ENCODE measurements around the gene PUM1. TPM values are rescaled to one million over a fixed set of nuclear protein-coding genes. Genes with fewer than 3 reads are reported as not detected.
"Not testable (repeated sequence)": the region's sequence is repeated elsewhere in the genome, so short reads cannot be mapped to it uniquely, and the experiment has no call there.

Gene PUM1
- total and polyA plus RNA-seq, 5 experiments from 2014 or later = 94.0 to 189 (median 126) TPM

GRCh38 chr1:31088081-31088480 is 22.6 kb upstream of the PUM1 start:
- H3K4me3 Mint-ChIP-seq, H3K27ac Mint-ChIP-seq, ATAC-seq, POLR2A ChIA-PET, DNase-seq, H3K4me1 Mint-ChIP-seq, H3K27me3 Mint-ChIP-seq, H3K36me3 Mint-ChIP-seq, H3K9me3 Mint-ChIP-seq: not testable (repeated sequence)

GRCh38 chr1:31084782-31085569 is 19.5 kb upstream of the PUM1 start:
- H3K27ac Mint-ChIP-seq = no peak overlapping the region

GRCh38 chr1:31082385-31082784 is 16.9 kb upstream of the PUM1 start:
- no peaks in the 10 kb centered on the region for H3K9me3 Mint-ChIP-seq
- H3K27ac Mint-ChIP-seq = no peak overlapping the region
- no peaks in the 10 kb centered on the region for H3K4me1 Mint-ChIP-seq
- POLR2A ChIA-PET = no interaction called here
- no peak overlapping the region for H3K4me3 Mint-ChIP-seq
- ATAC-seq (no peak), DNase-seq (no peak)
- no peaks in the 10 kb centered on the region for H3K27me3 Mint-ChIP-seq
- peaks cover 0 to 3% (median 0%) of the 10 kb centered on the region in 3 donors for H3K36me3 Mint-ChIP-seq

More at GRCh38 chr1:31084782-31085569, 19.5 kb upstream of the PUM1 start:
- H3K4me1 Mint-ChIP-seq = no peaks in the 10 kb centered on the region
- no peaks in the 10 kb centered on the region for H3K36me3 Mint-ChIP-seq
- DNase-seq = no peak
- POLR2A ChIA-PET = interaction anchor here (0.5 kb wide), 1 partner anchor 21 kb away, joined by 8 read pairs; no protein-coding TSS in a partner anchor
- H3K4me3 Mint-ChIP-seq = no peak overlapping the region
- ATAC-seq = no peak
- no peaks in the 10 kb centered on the region for H3K9me3 Mint-ChIP-seq
- H3K27me3 Mint-ChIP-seq = no peaks in the 10 kb centered on the region

GRCh38 chr1:31073044-31073443 is 7.5 kb upstream of the PUM1 start:
- Mint-ChIP-seq H3K4me3 (no peak overlapping the region), H3K27me3 (no peaks in the 10 kb centered on the region), H3K27ac (no peak overlapping the region), H3K4me1 (peaks cover 0 to 5% (median 0%) of the 10 kb centered on the region in 4 donors), H3K9me3 (no peaks in the 10 kb centered on the region), H3K36me3 (no peaks in the 10 kb centered on the region)
- DNase-seq (no peak), ATAC-seq (no peak)
- POLR2A ChIA-PET = no interaction called here

- Mint-ChIP-seq H3K9me3 (no peaks in the 10 kb centered on the region), H3K27ac (no peak overlapping the region), H3K4me1 (peaks cover 0 to 5% (median 0%) of the 10 kb centered on the region in 4 donors), H3K36me3 (no peaks in the 10 kb centered on the region), H3K27me3 (no peaks in the 10 kb centered on the region), H3K4me3 (no peak overlapping the region)
- no peak for ATAC-seq
- POLR2A ChIA-PET = no interaction called here
- DNase-seq = no peak
Observed at GRCh38 chr1:31072304-31072746, 6.8 kb upstream of the PUM1 start.

- H3K4me3 Mint-ChIP-seq = no peak overlapping the region
- H3K4me1 Mint-ChIP-seq = peaks cover 0 to 12% (median 5%) of the 10 kb centered on the region in 4 donors
- DNase-seq (no peak), ATAC-seq (no peak)
- POLR2A ChIA-PET = no interaction called here
- H3K9me3 Mint-ChIP-seq = no peaks in the 10 kb centered on the region
- H3K27me3 Mint-ChIP-seq = no peaks in the 10 kb centered on the region
- H3K36me3 Mint-ChIP-seq = no peaks in the 10 kb centered on the region
- no peak overlapping the region for H3K27ac Mint-ChIP-seq
Observed at GRCh38 chr1:31069392-31069791, 3.9 kb upstream of the PUM1 start.

- ATAC-seq = peak; percentile 19 to 22
- no peaks in the 10 kb centered on the region for H3K27me3 Mint-ChIP-seq
- peak in 1 of 10 donors; percentile 18 for DNase-seq
- POLR2A ChIA-PET = interaction anchor here (1.4 kb wide), 1 partner anchor 13 kb away, joined by 5 read pairs; no protein-coding TSS in a partner anchor
- peaks cover 11 to 46% (median 41%) of the 10 kb centered on the region in 4 donors for H3K4me1 Mint-ChIP-seq
- H3K36me3 Mint-ChIP-seq = peaks cover 0 to 8% (median 0%) of the 10 kb centered on the region in 3 donors
- no peaks in the 10 kb centered on the region for H3K9me3 Mint-ChIP-seq
- peak overlapping the region; percentile 95 to 100 (median 99) for H3K27ac Mint-ChIP-seq
- peak overlapping the region; percentile 92 to 100 (median 99) for H3K4me3 Mint-ChIP-seq
Observed at GRCh38 chr1:31064718-31065309, 703 bp downstream of the PUM1 start.

GRCh38 chr1:31064111-31064717 is 1.3 kb downstream of the PUM1 start:
- POLR2A ChIA-PET = interaction anchor here (1.4 kb wide), 1 partner anchor 14 kb away, joined by 5 read pairs; no protein-coding TSS in a partner anchor
- H3K36me3 Mint-ChIP-seq = peaks cover 0 to 11% (median under 1%) of the 10 kb centered on the region in 3 donors
- H3K4me3 Mint-ChIP-seq = peak overlapping the region; percentile 92 to 100 (median 99)
- peak overlapping the region; percentile 95 to 100 (median 99) for H3K27ac Mint-ChIP-seq
- H3K4me1 Mint-ChIP-seq = peaks cover 12 to 52% (median 45%) of the 10 kb centered on the region in 4 donors
- no peaks in the 10 kb centered on the region for H3K9me3 Mint-ChIP-seq
- H3K27me3 Mint-ChIP-seq = no peaks in the 10 kb centered on the region
- no peak for ATAC-seq
- DNase-seq = no peak

GRCh38 chr1:31063631-31064030 is 1.9 kb downstream of the PUM1 start:
- Mint-ChIP-seq H3K4me1 (peaks cover 14 to 57% (median 51%) of the 10 kb centered on the region in 4 donors), H3K36me3 (peaks cover 0 to 17% (median 3%) of the 10 kb centered on the region in 3 donors), H3K27me3 (no peaks in the 10 kb centered on the region), H3K9me3 (no peaks in the 10 kb centered on the region), H3K27ac (peak overlapping the region; percentile 4 to 100 (median 98)), H3K4me3 (peak overlapping the region; percentile 92 to 100 (median 99))
- ATAC-seq (no peak), DNase-seq (peak in 3 of 10 donors; percentile 8 to 21 (median 20))
- POLR2A ChIA-PET = no interaction called here

GRCh38 chr1:31062867-31063380 is 2.6 kb downstream of the PUM1 start:
- Mint-ChIP-seq H3K4me3 (peak overlapping the region; percentile 55 to 100 (median 98)), H3K27me3 (no peaks in the 10 kb centered on the region), H3K27ac (peak overlapping the region in 9 of 10 donors; percentile 9 to 99 (median 95)), H3K9me3 (no peaks in the 10 kb centered on the region), H3K4me1 (peaks cover 20 to 64% (median 57%) of the 10 kb centered on the region in 4 donors), H3K36me3 (peaks cover 4 to 24% (median 9%) of the 10 kb centered on the region in 3 donors)
- POLR2A ChIA-PET = no interaction called here
- ATAC-seq (no peak), DNase-seq (no peak)

GRCh38 chr1:31062162-31062866 is 3.2 kb downstream of the PUM1 start:
- H3K27me3 Mint-ChIP-seq, POLR2A ChIA-PET, H3K9me3 Mint-ChIP-seq, ATAC-seq, DNase-seq: not testable (repeated sequence)
- H3K4me3 Mint-ChIP-seq = peak overlapping the region; percentile 55 to 100 (median 98)
- H3K27ac Mint-ChIP-seq = peak overlapping the region in 9 of 10 donors; percentile 4 to 99 (median 65)
- peaks cover 20 to 70% (median 63%) of the 10 kb centered on the region in 4 donors for H3K4me1 Mint-ChIP-seq
- H3K36me3 Mint-ChIP-seq = peaks cover 5 to 30% (median 13%) of the 10 kb centered on the region in 3 donors

- POLR2A ChIA-PET = no interaction called here
- Mint-ChIP-seq H3K36me3 (peaks cover 5 to 70% (median 17%) of the 10 kb centered on the region in 3 donors), H3K4me1 (peaks cover 29 to 89% (median 76%) of the 10 kb centered on the region in 4 donors), H3K27me3 (no peaks in the 10 kb centered on the region), H3K4me3 (peak overlapping the region in 9 of 10 donors; percentile 27 to 78 (median 67)), H3K9me3 (no peaks in the 10 kb centered on the region), H3K27ac (peak overlapping the region in 9 of 10 donors; percentile 14 to 87 (median 70))
- ATAC-seq (peak in 1 of 2 donors; percentile 49), DNase-seq (no peak)
Observed at GRCh38 chr1:31058012-31058411, 7.5 kb downstream of the PUM1 start.
